GM06990 (cell line): ENCODE results near the gene ACTN1.
"Not testable (repeated sequence)": the region's sequence is repeated elsewhere in the genome, so short reads cannot be mapped to it uniquely, and the experiment has no call there.

ENCODE experiments used
- DNase-seq: peaks from one replicate; pipeline ENCODE4 v3.0.0-alpha.2; 2011; ENCODE audit not compliant: insufficient read length; ENCODE audit errors: extremely low read depth
- H3K27me3 ChIP-seq: replicated peaks from 2 replicates; pipeline ENCODE4 v1.6.0; 2011; ENCODE audit warnings: low read length; ENCODE audit not compliant: control insufficient read depth, insufficient read depth
- H3K36me3 ChIP-seq: 2 replicates; pipeline ENCODE4 v1.5.1; 2011; ENCODE audit warnings: low read length; ENCODE audit not compliant: control insufficient read depth, insufficient read depth
- H3K4me3 ChIP-seq: replicated peaks from 2 replicates; pipeline ENCODE4 v1.5.1; 2011; ENCODE audit warnings: low read depth, mild to moderate bottlenecking, control low read depth, low read length
- TF ChIP-seq, protein P1 (sequence below): IDR thresholded peaks from 2 replicates; pipeline ENCODE4 v1.5.1; 2011; ENCODE audit warnings: low read length, control low read depth, mild to moderate bottlenecking, inconsistent platforms; ENCODE audit not compliant: insufficient read depth, poor library complexity, severe bottlenecking

ACTN1 gene

DNA sequence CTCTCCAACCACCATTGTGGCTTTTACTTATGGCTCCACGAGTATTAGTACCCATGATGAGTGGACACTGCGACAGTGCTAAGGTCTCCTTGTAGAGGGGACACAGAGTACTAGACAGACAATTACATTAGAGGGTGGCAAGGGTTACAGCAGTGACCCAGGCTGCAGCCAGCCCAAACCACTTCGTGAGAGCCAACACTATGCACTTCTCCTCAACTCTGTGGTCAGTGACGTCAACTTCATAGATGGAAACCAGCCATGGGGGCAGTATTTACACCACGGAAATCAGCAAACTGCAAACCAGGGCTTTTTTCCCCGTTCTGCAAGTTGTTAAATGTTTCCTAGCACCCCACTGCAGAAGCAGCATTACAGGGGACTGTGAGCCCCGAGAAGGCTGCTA, 124.7 kb downstream of the ACTN1 start:
- no peaks in the 10 kb centered on the region for H3K36me3 ChIP-seq
- no peak for DNase-seq
- TF ChIP-seq, protein P1, sequence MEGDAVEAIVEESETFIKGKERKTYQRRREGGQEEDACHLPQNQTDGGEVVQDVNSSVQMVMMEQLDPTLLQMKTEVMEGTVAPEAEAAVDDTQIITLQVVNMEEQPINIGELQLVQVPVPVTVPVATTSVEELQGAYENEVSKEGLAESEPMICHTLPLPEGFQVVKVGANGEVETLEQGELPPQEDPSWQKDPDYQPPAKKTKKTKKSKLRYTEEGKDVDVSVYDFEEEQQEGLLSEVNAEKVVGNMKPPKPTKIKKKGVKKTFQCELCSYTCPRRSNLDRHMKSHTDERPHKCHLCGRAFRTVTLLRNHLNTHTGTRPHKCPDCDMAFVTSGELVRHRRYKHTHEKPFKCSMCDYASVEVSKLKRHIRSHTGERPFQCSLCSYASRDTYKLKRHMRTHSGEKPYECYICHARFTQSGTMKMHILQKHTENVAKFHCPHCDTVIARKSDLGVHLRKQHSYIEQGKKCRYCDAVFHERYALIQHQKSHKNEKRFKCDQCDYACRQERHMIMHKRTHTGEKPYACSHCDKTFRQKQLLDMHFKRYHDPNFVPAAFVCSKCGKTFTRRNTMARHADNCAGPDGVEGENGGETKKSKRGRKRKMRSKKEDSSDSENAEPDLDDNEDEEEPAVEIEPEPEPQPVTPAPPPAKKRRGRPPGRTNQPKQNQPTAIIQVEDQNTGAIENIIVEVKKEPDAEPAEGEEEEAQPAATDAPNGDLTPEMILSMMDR: no peak
- H3K27me3 ChIP-seq: no peaks in the 10 kb centered on the region
- H3K4me3 ChIP-seq: no peak overlapping the region

DNA sequence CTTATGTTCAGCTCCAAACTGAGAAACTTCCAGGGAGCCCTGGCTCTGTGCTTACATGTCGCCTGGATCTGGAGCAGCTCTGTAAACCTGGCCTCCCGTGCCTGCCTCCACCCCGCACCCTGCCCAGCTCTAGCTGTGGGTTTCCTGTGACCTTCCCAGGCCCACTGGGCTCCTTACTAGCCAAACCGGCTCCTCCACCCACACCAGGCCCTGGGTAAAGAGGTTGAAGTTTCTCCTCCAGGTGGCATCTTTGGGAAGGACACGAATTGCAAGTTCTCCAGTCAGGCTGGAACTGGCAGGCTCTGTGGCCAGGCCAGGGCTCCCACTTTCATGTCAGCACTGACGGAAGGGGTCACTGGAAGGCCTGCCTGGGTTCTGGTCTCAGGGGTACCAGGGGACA, 125.4 kb downstream of the ACTN1 start:
- TF ChIP-seq, protein P1: no peak
- H3K27me3 ChIP-seq: no peaks in the 10 kb centered on the region
- H3K36me3 ChIP-seq: no peaks in the 10 kb centered on the region
- H3K4me3 ChIP-seq: no peak overlapping the region
- DNase-seq: no peak

- H3K4me3 ChIP-seq, H3K27me3 ChIP-seq, DNase-seq, H3K36me3 ChIP-seq: not testable (repeated sequence)
Measured at GRCh38 chr14:68852493-68852892, 126.6 kb downstream of the ACTN1 start.

DNA sequence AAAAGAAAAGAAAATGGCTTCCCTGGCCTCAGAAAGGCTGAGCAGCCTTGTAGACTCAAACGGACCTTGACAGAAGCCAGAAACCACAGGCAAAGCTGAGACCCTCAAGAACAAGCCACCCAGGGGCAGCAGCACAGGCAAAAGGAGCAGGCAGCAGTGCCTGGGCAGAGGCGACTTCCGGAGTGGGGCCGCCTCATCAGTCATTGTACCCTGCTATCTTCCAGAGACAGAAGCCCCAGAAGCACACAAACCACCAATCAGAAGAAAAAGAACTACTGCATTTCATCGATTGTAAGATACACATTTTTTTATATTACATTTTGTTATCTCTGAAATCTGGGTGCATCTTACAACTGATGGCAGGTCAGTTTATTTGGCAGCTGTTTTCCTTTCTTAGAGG, 128.0 kb downstream of the ACTN1 start:
- Histone ChIP-seq H3K27me3 (no peaks in the 10 kb centered on the region), H3K36me3 (no peaks in the 10 kb centered on the region), H3K4me3 (no peak overlapping the region)
- TF ChIP-seq, protein P1: no peak
- no peak for DNase-seq

- Histone ChIP-seq H3K4me3 (no peak overlapping the region), H3K36me3 (no peaks in the 10 kb centered on the region), H3K27me3 (no peaks in the 10 kb centered on the region)
- TF ChIP-seq, protein P1: no peak
- DNase-seq: no peak
Measured at GRCh38 chr14:68849416-68849815, 129.7 kb downstream of the ACTN1 start.

- no peak for DNase-seq
- TF ChIP-seq, protein P1: no peak
- Histone ChIP-seq H3K4me3 (no peak overlapping the region), H3K36me3 (no peaks in the 10 kb centered on the region), H3K27me3 (no peaks in the 10 kb centered on the region)
Measured at GRCh38 chr14:68848253-68848652, 130.8 kb downstream of the ACTN1 start.

- DNase-seq: not testable (repeated sequence)
Measured at GRCh38 chr14:68847640-68848039, 131.5 kb downstream of the ACTN1 start.

More at GRCh38 chr14:68847640-68848039, 131.5 kb downstream of the ACTN1 start:
- H3K4me3 ChIP-seq, H3K36me3 ChIP-seq, H3K27me3 ChIP-seq: not testable (repeated sequence)
